Activated naive CD4-positive, alpha-beta T cell treated with anti-CD3 and anti-CD28 coated beads for 36 hours (primary cell): ENCODE results near the gene TMEM37. TPM values are rescaled to one million over a fixed set of nuclear protein-coding genes. Genes with fewer than 3 reads are reported as not detected.
"Not testable (repeated sequence)": the region's sequence is repeated elsewhere in the genome, so short reads cannot be mapped to it uniquely, and the experiment has no call there.

ENCODE experiments used
- CTCF ChIA-PET: fragments of 350-600 bp; sonication (Branson Sonifier 250); formaldehyde crosslinking; loops from one replicate; lab custom pipeline; 2021; ENCODE audit warnings: antibody characterized with exemption; lab: Charles Lee
- DNase-seq: peaks from one replicate; pipeline ENCODE4 v3.0.0-alpha.2; 2020
- H3K27ac Mint-ChIP-seq: one replicate; pipeline ENCODE4 v1.8.0; 2021; ENCODE audit warnings: mild to moderate bottlenecking, mixed read lengths
- H3K27me3 Mint-ChIP-seq: one replicate; pipeline ENCODE4 v1.8.0; 2021; ENCODE audit warnings: low read depth, mixed read lengths
- H3K36me3 Mint-ChIP-seq: one replicate; pipeline ENCODE4 v1.8.0; 2021; ENCODE audit warnings: low read depth, mixed read lengths
- H3K4me1 Mint-ChIP-seq: one replicate; pipeline ENCODE4 v1.8.0; 2021; ENCODE audit warnings: low read depth, mixed read lengths
- H3K4me3 Mint-ChIP-seq: one replicate; pipeline ENCODE4 v1.8.0; 2021; ENCODE audit warnings: mild to moderate bottlenecking, moderate library complexity, mixed read lengths
- H3K9me3 Mint-ChIP-seq: one replicate; pipeline ENCODE4 v1.8.0; 2021; ENCODE audit warnings: mixed read lengths
- intact Hi-C: fragments of 100-400 bp; cut with micrococcal nuclease; formaldehyde crosslinking; loops from one replicate; pipeline ENCODE4 v1.15.1; 2023
- total RNA-seq, 2 experiments: library from RNA; stranded (reverse); gene quantifications; one replicate each; pipeline ENCODE4 v1.2.3, GENCODE V29; 2021

Gene TMEM37
- total RNA-seq, 2 experiments from 2014 or later, result not detected

- H3K4me1 Mint-ChIP-seq, H3K27me3 Mint-ChIP-seq, DNase-seq, H3K4me3 Mint-ChIP-seq, intact Hi-C loops, H3K27ac Mint-ChIP-seq, H3K36me3 Mint-ChIP-seq, H3K9me3 Mint-ChIP-seq: not testable (repeated sequence)
- CTCF ChIA-PET, result interaction anchor here (3.7 kb wide), 1 partner anchor 72 kb away, joined by 19 read pairs; no protein-coding TSS in a partner anchor
These were observed 28.0 kb upstream of the TMEM37 start for GRCh38 chr2:119403618-119404017.

GRCh38 chr2:119405151-119405550, 26.5 kb upstream of the TMEM37 start:
- no peak overlapping the region for H3K4me3 Mint-ChIP-seq
- DNase-seq, result no peak
- H3K36me3 Mint-ChIP-seq, result no peaks in the 10 kb centered on the region
- no peaks in the 10 kb centered on the region for H3K4me1 Mint-ChIP-seq
- CTCF ChIA-PET, result interaction anchor here (3.7 kb wide), 1 partner anchor 71 kb away, joined by 19 read pairs; no protein-coding TSS in a partner anchor
- no peaks in the 10 kb centered on the region for H3K27me3 Mint-ChIP-seq
- no peaks in the 10 kb centered on the region for H3K9me3 Mint-ChIP-seq
- intact Hi-C loops, result loop anchor here (5.0 kb wide), 1 partner anchor 772 kb away; no protein-coding TSS in a partner anchor
- H3K27ac Mint-ChIP-seq, result no peak overlapping the region

DNA sequence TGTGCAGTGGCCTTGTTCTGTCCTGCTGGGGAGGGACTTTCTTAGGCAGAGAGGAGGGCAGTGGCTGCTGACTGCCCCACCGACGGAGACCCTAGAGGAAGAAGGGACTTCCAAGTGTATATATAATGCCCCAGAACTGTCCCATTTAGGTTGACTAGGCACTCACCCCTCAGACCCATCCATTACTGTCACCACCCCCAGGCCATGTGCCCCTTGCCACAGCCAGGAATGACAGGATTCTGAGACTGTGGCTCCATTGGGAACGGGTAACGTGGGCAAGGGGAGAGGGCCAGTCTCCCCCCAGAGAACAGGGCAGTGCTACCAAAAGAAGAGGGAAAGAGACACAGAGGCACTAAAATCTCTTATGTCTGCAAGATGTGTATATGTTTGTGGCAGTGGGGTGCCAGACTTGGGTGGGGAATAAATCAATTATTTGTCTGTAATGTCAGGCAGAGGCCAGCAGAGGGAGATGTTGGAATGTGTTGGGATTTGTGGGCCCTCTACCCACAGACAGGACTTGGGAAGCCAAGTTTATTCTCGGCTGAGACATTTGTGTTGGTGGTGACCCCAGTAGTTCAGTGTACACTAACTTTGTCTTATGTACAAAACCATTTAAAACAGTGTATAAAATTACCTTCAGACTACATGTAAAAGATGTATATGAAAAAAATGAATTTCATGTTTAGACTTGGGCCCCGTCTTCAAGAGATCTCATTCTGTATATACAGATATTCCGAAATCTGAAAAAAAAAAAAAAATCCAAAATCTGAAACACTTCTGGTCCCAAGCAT, 24.0 kb upstream of the TMEM37 start:
- no peaks in the 10 kb centered on the region for H3K9me3 Mint-ChIP-seq
- H3K4me3 Mint-ChIP-seq, result no peak overlapping the region
- H3K27ac Mint-ChIP-seq, result no peak overlapping the region
- no peaks in the 10 kb centered on the region for H3K36me3 Mint-ChIP-seq
- peaks cover 2% of the 10 kb centered on the region for H3K27me3 Mint-ChIP-seq
- H3K4me1 Mint-ChIP-seq, result no peaks in the 10 kb centered on the region
- CTCF ChIA-PET, result interaction anchor here (0.6 to 3.7 kb wide), 7 partner anchors 68 to 1274 kb away, joined by 3 to 19 read pairs (median 4); no protein-coding TSS in a partner anchor
- DNase-seq, result peak; percentile 52
- intact Hi-C loops, result loop anchor here (1.0 to 5.0 kb wide), 3 partner anchors 69 to 770 kb away; no protein-coding TSS in a partner anchor

- Mint-ChIP-seq H3K9me3 (no peaks in the 10 kb centered on the region), H3K4me3 (no peak overlapping the region), H3K36me3 (no peaks in the 10 kb centered on the region), H3K27ac (no peak overlapping the region), H3K27me3 (peaks cover 2% of the 10 kb centered on the region), H3K4me1 (no peaks in the 10 kb centered on the region)
- intact Hi-C loops, result loop anchor here (5.0 kb wide), 1 partner anchor 769 kb away; no protein-coding TSS in a partner anchor
- CTCF ChIA-PET, result interaction anchor here (0.6 to 2.8 kb wide), 5 partner anchors 67 to 1273 kb away, joined by 3 to 17 read pairs (median 3); no protein-coding TSS in a partner anchor
- no peak for DNase-seq
These were observed 23.4 kb upstream of the TMEM37 start for GRCh38 chr2:119408221-119408619.

- Mint-ChIP-seq H3K27ac (no peak overlapping the region), H3K36me3 (no peaks in the 10 kb centered on the region), H3K27me3 (peaks cover 2% of the 10 kb centered on the region), H3K9me3 (no peaks in the 10 kb centered on the region), H3K4me3 (no peak overlapping the region), H3K4me1 (no peaks in the 10 kb centered on the region)
- no peak for DNase-seq
- intact Hi-C loops, result loop anchor here (5.0 kb wide), 1 partner anchor 768 kb away; no protein-coding TSS in a partner anchor
- CTCF ChIA-PET, result interaction anchor here (0.6 to 2.8 kb wide), 7 partner anchors 10 to 370 kb away, joined by 3 to 17 read pairs (median 3); no protein-coding TSS in a partner anchor
These were observed 22.1 kb upstream of the TMEM37 start for GRCh38 chr2:119409506-119409905.

DNA sequence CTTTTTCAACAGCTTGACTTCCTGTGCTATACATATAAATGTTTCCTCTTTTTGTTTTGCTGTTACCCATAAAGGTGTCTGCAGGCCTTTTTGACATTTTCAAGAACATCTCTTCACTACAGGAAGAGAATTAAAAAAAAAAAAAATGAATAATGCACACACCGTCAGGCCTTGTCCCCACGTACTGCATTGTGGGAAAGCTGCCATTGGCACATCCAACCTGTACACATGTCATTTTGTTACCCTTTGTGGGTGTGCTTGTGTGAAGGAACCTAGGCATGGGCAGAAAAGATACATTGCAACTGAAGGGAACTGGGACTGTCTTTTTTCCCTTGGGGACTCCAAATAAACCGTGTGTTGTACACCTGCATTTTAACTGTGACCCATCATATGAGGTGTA, 16.8 kb upstream of the TMEM37 start:
- CTCF ChIA-PET, result interaction anchor here (1.4 kb wide), 1 partner anchor 9 kb away, joined by 3 read pairs; no protein-coding TSS in a partner anchor
- peaks cover 5% of the 10 kb centered on the region for H3K27me3 Mint-ChIP-seq
- intact Hi-C loops, result no loop called here

GRCh38 chr2:119415630-119416029, 16.0 kb upstream of the TMEM37 start:
- no peak for DNase-seq
- H3K27me3 Mint-ChIP-seq, result peaks cover 3% of the 10 kb centered on the region
- H3K9me3 Mint-ChIP-seq, result no peaks in the 10 kb centered on the region
- no peaks in the 10 kb centered on the region for H3K4me1 Mint-ChIP-seq
- no peak overlapping the region for H3K4me3 Mint-ChIP-seq
- CTCF ChIA-PET, result interaction anchor here (1.4 kb wide), 1 partner anchor 9 kb away, joined by 3 read pairs; no protein-coding TSS in a partner anchor
- intact Hi-C loops, result no loop called here
- H3K36me3 Mint-ChIP-seq, result no peaks in the 10 kb centered on the region
- H3K27ac Mint-ChIP-seq, result no peak overlapping the region

More for the DNA sequence above, 16.8 kb upstream of the TMEM37 start:
- H3K4me1 Mint-ChIP-seq, result no peaks in the 10 kb centered on the region
- no peaks in the 10 kb centered on the region for H3K36me3 Mint-ChIP-seq
- DNase-seq, result no peak
- no peak overlapping the region for H3K4me3 Mint-ChIP-seq
- H3K27ac Mint-ChIP-seq, result no peak overlapping the region
- no peaks in the 10 kb centered on the region for H3K9me3 Mint-ChIP-seq

- CTCF ChIA-PET, result interaction anchor here (0.5 to 0.6 kb wide), 2 partner anchors 715 to 1261 kb away, joined by 3 to 7 read pairs; no protein-coding TSS in a partner anchor
- no peaks in the 10 kb centered on the region for H3K36me3 Mint-ChIP-seq
These were observed 15.2 kb upstream of the TMEM37 start for GRCh38 chr2:119416299-119416923.

GRCh38 chr2:119417908-119418307, 13.7 kb upstream of the TMEM37 start:
- CTCF ChIA-PET, result no interaction called here

More at GRCh38 chr2:119416299-119416923, 15.2 kb upstream of the TMEM37 start:
- Mint-ChIP-seq H3K27ac (no peak overlapping the region), H3K4me3 (no peak overlapping the region), H3K4me1 (no peaks in the 10 kb centered on the region), H3K27me3 (peaks cover 3% of the 10 kb centered on the region), H3K9me3 (no peaks in the 10 kb centered on the region)
- intact Hi-C loops, result no loop called here
- no peak for DNase-seq

GRCh38 chr2:119419065-119419464, 12.6 kb upstream of the TMEM37 start:
- Mint-ChIP-seq H3K4me1 (no peaks in the 10 kb centered on the region), H3K36me3 (no peaks in the 10 kb centered on the region), H3K9me3 (peaks cover 2% of the 10 kb centered on the region), H3K4me3 (no peak overlapping the region), H3K27me3 (peaks cover 10% of the 10 kb centered on the region), H3K27ac (no peak overlapping the region)
- CTCF ChIA-PET, result no interaction called here
- intact Hi-C loops, result no loop called here
- no peak for DNase-seq

More at GRCh38 chr2:119417908-119418307, 13.7 kb upstream of the TMEM37 start:
- Mint-ChIP-seq H3K4me3 (no peak overlapping the region), H3K27ac (no peak overlapping the region), H3K36me3 (no peaks in the 10 kb centered on the region), H3K4me1 (no peaks in the 10 kb centered on the region), H3K27me3 (peaks cover 5% of the 10 kb centered on the region), H3K9me3 (peaks cover 2% of the 10 kb centered on the region)
- intact Hi-C loops, result no loop called here
- DNase-seq, result no peak

DNA sequence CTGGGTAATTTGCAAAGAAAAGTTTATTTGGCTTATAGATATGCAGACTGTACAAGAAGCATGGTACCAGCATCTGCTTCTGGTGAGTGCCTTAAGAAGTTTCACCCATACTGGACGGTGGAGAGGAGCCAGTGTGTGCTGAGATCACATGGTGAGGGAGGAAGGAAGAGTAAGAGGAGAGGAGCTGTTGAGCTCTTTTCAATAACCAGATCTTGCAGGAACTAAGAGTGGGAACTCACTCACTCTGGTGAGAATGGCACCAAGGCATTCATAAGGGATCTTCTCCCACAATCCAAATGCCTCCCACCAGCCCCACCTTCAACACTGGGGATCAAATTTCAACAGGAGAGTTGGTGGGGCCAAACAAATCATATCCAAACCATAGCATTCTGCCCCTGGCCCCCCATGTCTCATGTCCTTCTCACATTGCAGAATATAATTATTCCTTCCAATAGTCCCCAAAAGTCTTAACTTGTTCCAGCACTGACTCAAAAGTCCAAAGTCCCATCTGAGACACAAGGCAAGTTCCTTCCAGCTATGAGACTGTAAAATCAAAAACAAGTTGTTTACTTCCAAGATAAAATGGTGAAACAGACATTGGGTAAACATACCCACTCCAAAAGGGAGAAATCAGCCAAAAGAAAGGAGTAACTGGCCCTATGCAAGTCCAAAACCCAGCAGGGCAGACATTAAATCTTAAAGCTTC, 11.7 kb upstream of the TMEM37 start:
- Mint-ChIP-seq H3K4me1 (no peaks in the 10 kb centered on the region), H3K36me3 (no peaks in the 10 kb centered on the region), H3K27me3 (peaks cover 10% of the 10 kb centered on the region), H3K4me3 (no peak overlapping the region), H3K27ac (no peak overlapping the region), H3K9me3 (peaks cover 2% of the 10 kb centered on the region)
- no peak for DNase-seq
- intact Hi-C loops, result no loop called here
- CTCF ChIA-PET, result interaction anchor here (0.6 kb wide), 2 partner anchors 10 to 1385 kb away, joined by 3 read pairs; no protein-coding TSS in a partner anchor
